ENCODE measurements around the gene ANHX. TPM values are rescaled to one million over a fixed set of nuclear protein-coding genes. Genes with fewer than 3 reads are reported as not detected.

The ANHX gene
- total RNA-seq, 1 experiment from 2014 or later, result not detected

DNA sequence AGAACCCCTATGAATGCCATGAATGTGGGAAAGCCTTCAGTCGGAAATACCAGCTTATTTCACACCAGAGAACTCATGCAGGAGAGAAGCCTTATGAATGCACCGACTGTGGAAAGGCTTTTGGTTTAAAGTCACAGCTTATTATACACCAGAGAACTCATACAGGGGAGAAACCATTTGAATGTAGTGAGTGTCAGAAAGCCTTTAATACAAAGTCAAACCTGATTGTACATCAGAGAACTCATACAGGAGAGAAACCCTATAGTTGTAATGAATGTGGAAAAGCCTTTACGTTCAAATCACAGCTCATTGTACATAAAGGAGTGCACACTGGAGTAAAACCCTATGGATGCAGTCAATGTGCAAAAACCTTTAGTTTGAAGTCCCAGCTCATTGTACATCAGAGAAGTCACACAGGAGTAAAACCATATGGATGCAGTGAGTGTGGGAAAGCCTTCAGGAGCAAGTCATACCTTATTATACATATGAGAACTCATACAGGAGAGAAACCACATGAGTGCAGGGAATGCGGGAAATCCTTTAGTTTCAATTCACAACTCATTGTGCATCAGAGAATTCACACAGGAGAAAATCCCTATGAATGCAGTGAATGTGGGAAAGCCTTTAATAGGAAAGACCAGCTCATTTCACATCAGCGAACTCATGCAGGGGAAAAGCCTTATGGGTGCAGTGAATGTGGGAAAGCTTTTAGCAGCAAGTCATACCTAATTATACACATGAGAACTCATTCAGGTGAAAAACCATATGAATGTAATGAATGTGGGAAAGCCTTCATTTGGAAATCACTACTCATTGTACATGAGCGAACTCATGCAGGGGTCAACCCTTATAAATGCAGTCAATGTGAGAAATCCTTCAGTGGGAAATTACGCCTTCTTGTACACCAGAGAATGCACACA, 32.1 kb downstream of the ANHX start:
- no peak for DNase-seq (ENCODE audit: low read depth)

DNA sequence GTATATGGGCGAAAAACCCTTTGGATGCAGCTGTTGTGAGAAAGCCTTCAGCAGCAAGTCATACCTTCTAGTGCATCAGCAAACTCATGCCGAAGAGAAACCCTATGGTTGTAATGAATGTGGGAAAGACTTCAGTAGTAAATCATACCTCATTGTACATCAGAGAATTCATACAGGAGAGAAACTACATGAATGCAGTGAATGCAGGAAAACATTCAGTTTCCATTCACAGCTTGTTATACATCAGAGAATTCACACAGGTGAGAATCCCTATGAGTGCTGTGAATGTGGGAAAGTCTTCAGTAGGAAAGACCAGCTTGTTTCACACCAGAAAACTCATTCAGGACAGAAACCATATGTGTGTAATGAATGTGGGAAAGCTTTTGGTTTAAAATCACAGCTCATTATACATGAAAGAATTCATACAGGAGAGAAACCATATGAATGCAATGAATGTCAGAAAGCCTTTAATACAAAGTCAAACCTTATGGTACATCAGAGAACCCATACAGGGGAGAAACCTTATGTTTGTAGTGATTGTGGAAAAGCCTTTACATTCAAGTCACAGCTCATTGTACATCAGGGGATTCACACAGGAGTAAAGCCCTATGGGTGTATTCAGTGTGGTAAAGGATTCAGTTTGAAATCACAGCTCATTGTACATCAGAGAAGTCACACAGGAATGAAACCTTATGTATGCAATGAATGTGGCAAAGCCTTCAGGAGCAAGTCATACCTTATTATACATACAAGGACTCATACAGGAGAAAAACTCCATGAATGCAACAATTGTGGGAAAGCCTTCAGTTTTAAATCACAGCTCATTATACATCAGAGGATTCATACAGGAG, 33.0 kb downstream of the ANHX start:
- no peak for DNase-seq (ENCODE audit: low read depth)

DNA sequence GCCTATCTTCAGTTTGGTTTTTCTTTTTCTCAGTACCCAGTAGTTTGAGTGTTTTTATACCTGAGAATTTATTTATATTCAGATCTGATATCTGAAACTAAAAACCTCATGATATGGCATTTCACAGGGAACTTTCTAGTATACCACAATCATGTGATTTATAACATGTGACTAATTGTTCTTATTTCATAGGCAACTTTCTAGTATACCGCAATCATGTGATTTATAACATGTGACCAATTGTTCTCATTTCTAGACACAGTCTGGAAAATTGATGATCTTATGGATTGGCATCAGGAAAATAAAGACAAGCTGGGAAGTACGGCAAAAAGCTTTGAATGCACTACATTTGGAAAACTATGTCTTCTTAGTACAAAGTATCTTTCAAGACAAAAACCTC, 33.8 kb downstream of the ANHX start:
- no peak for DNase-seq (ENCODE audit: low read depth)

DNA sequence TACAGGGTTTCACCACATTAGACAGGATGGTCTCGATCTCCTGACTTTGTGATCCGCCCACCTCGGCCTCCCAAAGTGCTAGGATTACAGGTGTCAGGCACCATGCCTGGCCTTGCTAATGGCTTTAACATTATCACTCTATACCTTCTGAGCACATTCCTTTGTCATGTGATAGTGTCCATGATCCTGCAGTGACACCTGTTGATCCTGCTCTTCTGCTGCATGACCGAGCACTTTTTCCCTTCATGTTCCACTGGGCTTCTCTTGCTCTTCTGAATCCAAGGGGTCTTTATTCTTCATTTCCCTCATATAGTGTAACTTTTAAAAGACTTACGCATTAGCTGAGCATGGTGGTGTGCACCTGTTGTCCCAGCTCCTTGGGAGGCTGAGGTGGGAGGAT, 42.8 kb downstream of the ANHX start:
- DNase-seq (ENCODE audit: low read depth), result no peak

DNA sequence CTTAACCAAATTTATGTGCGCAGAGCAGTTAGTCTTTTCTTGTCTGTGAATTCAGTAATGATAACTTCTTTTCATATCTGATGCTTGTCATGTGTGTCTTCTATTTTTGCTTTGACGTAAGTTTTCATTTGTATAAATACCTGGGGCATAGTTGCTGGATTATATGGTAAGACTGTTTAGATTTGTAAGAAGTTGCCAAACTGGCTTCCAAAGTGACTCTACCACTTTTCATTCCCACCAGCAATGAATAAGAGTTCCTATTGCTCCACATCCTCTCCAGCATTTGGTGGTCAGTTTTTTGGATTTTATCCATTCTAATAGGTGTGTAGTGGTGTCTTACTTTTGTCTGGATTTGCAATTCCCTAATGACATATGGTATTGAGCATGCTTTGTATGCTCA, 45.5 kb downstream of the ANHX start:
- DNase-seq (ENCODE audit: low read depth), result no peak

DNA sequence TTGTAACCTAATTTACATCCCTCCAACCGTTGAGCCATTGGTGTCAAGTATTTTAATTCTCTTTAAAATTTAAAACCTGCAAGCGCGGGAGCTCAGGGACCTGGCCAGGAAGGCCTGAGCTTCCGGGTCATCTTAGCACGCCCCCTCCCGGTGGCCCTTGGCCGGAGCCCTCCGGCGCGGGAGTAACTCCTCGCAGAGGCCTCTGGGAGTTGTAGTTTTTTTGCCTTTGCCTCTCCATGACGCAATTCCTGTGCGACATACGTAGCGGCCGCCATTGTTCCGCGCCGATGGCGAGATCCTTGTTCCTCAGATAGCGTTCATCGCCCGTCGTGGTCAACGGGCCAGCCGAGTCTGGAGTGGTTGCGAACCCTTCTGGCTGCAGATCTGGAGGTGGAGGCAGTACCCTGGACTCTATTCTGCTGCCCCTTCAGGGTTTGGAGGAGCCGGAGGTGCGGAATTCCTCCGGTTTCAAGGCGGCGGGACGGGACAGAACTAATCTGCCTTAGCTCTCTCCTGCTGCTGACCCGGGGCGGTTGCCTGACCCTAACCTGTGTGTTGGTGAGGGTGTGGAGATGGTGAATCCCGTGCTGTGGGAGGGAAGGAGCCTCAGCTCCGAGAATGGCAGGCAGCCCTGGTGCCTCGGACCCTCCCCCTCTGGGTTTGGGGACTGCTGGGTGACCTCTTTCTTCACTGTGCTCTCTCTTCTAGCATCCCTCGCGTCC, 54.3 kb downstream of the ANHX start, which contains the start of gene ZNF268:
TSS of gene ZNF268 (plus strand) at position 258 of the 722 bp plus-strand sequence. CDS start 503 bp downstream, outside the sequence.
- peak; percentile 86 for DNase-seq (ENCODE audit: low read depth)

DNA sequence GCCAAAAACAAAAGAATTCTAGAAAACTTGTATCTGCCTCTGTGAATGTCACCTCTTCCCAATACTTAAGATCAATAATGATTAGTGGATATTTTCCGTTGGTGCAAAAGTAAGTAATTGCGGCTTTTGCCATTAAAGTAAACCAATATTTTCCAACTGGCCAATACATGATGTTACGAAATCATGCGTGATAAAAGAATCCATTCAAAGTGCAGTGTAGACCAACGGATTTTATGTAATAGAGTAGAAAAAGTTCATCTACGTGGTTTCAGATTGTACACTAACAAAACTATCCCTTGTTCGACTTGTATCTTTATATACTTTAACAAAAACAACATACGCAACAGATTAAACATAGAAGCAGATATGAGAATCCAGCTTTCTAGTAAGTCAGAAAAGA, 55.0 kb downstream of the ANHX start:
- no peak for DNase-seq (ENCODE audit: low read depth)

DNA sequence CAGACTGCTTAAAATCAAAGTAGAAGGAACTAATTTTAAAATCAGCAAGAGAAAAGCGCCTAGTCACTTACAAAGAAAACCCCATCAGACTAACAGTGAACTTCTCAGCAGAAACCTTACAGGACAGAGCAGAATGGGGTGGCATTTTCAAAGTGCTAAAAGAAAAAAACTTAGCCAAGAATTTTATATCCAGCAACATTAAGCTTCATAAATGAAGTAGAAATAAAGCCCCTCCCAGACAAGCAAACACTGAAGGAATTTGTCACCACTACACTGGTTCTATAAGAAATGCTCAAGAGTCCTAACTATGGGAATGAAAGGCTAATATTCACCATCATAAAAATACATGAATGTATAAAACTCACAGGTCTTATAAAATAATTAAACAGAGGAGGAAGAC, 60.8 kb downstream of the ANHX start:
- DNase-seq (ENCODE audit: low read depth), result no peak

DNA sequence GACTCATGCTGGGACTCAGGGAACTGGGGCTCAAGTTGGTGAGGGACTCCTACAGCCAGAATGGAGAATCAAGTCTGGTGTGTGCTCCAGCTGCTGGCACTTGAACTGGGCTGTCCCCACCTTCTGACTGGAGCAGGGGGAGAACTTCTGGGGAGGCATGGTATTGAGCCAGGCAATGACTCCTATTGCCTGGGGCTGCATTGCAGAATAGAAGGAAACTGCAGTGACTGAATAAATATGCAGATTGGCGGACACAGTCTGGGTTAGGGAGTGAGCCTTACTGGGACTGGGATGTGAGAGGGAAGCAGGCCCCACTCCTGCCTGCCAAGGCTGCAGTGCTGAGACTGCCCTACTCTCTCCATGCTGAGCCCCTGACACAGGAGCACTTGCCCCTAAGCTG, 63.2 kb downstream of the ANHX start:
- DNase-seq (ENCODE audit: low read depth), result no peak

Small RNA genes within 50 kb of the gene (small RNA-seq; reads per million reads assigned to genes)
- gene RF00019 (not detected), gene RNU6-717P (not detected)

Other genes starting within 250 kb of the ANHX start
- 11.7 and 12.8 TPM in 2 replicates for gene ZNF26, start 249.5 kb downstream of the ANHX start, total RNA-seq (2014; rRNA removed; shearing (Covaris generic))
- gene ZNF84, start 198.4 kb downstream of the ANHX start, total RNA-seq (2014; rRNA removed; shearing (Covaris generic)), result 13.4 and 14.3 TPM in 2 replicates
- gene ZNF140, start 155.0 kb downstream of the ANHX start, total RNA-seq (2014; rRNA removed; shearing (Covaris generic)), result 14.9 and 15.2 TPM in 2 replicates
- gene ZNF891, start 105.6 kb downstream of the ANHX start, total RNA-seq (2014; rRNA removed; shearing (Covaris generic)), result 0.30 and 0.37 TPM in 2 replicates
- gene ZNF10, start 105.2 kb downstream of the ANHX start, total RNA-seq (2014; rRNA removed; shearing (Covaris generic)), result 0.50 and 0.59 TPM in 2 replicates
- gene ZNF268, start 54.4 kb downstream of the ANHX start, total RNA-seq (2014; rRNA removed; shearing (Covaris generic)), result 27.2 and 33.3 TPM in 2 replicates

Measured in HT1080 (cell line).